NOMO-1 treated with DMSO at 0.1 percent for 48 hours (cell line): ENCODE results near the gene ALX3.
"Not testable (repeated sequence)": the region's sequence is repeated elsewhere in the genome, so short reads cannot be mapped to it uniquely, and the experiment has no call there.

Experiments
- DNase-seq: peaks from one replicate; lab custom pipeline; 2025; ENCODE audit not compliant: unreplicated experiment; lab: John Stamatoyannopoulos, UW

ALX3 gene

DNA sequence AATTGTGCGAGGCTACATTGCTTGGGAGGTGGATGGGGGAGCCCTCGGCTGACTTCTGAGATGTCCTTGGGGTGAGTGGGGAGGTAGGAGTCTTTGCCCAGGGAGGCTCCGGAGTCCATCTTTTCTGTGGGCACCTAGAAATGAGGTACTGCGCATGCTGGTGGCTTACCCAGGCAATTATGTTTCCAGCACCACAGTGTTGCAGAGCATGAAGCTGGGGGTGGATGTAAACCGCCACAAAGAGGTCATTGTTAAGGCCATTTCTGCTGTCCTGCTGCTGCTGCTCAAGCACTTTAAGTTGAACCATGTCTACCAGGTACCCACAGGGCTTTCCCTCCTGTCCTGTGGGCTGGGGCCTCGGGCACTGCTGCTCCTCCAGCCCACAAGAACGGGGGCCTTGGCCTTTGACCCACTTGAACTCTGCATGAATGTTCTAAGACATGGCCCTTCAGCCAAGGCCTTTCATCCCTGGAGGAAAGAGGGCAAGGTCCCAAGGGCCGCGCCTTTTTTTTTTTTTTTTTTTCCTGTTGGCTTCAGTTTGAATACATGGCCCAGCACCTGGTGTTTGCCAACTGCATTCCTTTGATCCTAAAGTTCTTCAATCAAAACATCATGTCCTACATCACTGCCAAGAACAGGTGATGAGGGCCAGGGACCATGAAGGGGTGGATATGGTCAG, 21.4 kb downstream of the ALX3 start:
- DNase-seq: no peak

DNA sequence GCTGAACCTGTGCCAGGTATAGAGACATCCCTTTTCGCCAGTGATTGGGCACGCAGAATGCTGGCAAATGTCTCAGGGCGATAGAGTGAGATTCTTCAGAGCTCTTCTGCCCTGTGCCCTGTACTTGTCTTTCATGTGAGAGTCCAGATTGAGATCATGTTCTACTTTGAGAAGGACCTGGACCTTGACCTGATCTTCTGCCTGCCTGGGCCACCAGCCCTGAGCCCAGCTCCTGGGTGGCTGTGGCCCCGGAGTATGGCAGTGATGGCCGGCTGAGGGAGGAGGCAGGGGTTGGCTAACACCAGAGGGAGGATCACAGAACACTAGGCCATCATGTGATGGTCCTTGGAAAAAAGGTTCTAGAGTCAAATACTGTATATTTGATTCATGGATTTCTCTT, 22.2 kb downstream of the ALX3 start:
- no peak for DNase-seq

DNA sequence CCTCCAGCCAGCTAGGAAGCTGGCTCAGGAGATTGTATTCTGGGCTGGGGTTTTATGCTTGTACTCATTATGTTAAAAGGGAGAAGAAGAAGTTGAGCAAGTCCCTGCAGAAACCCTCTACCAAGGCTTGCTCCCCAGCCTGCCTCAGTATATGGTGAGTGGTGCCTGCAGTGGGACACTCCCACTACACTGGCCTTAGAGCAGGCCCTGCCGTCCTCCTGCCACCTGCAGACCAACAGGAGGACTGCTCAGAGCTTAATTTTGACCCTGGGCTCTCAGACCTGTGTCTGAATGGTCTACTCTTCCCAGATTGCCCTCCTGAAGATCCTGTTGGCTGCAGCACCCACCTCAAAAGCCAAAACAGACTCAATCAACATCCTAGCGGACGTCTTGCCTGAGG, 23.0 kb downstream of the ALX3 start:
- DNase-seq: no peak

DNA sequence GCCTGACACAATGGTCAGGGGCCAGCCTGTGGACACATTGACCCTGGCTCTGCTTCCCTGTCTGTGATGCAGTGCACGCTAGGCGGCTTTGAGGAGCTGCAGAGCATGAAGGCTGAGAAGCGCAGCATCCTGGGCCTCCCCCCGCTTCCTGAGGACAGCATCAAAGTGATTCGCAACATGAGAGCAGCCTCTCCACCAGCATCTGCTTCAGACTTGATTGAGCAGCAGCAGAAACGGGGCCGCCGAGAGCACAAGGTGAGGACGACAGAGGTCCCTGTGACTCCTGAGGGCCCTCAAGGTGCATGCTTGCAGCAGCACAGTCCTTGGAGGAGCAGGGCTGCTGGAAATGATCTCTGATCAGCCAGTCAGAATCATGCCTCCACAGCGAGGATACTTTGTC, 27.5 kb downstream of the ALX3 start:
- DNase-seq: no peak

DNA sequence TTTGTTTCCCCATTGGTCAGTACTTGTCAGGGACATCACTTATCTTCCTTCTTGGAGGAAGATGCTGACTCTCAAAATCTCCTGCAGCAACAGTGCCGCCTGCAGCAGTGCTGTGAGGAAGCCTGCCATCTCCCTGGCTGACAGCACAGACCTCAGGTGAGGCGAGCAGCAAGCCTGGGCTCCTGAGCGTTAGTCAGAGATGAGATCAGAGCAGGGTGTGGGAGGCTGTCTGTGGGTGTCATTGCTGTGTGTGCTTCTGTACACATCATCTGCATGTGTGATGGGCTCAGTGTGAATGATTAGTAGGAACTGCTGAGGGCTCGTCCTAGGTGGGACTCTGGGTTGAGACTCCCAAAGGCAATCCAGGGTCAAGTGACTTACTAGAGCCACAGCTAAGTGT, 29.9 kb downstream of the ALX3 start:
- no peak for DNase-seq

DNA sequence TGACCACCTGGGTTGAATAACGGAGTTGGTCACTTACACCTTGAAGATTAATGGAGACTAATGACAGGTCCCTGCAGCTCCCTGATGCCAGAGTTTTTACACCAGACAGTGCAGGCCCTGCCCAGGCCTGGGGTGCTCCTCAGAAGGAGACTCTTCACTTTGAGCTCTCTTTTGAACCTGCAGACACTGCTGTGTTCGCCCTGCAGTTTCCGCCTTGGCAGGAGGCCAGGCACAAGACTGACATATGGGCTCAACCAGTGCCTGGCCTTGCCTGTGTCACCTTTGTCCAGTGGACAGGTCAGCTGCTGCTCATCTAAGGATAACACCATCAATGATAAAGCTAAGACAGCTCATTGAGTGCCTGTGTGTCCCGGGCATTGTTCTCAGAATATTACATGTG, 30.8 kb downstream of the ALX3 start:
- DNase-seq: no peak

DNA sequence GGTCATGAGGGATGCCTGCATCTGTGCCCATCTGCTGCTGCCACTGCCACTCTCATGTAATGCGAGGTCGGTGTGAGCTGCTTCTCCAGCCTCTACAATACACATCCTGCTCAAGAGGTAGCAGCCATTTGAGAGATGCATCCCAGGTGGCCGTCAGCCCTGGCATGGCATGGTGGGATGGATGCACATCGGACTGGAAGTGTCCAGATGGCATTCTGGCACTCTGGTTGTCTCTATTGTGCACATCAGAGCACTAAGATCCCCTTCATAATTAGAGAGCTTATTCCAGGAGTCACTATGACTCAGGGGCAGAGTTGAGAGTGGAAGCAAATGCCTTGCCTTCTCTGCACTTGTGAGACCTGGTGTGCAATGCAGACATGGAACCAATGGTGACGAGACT, 32.2 kb downstream of the ALX3 start:
- no peak for DNase-seq

DNA sequence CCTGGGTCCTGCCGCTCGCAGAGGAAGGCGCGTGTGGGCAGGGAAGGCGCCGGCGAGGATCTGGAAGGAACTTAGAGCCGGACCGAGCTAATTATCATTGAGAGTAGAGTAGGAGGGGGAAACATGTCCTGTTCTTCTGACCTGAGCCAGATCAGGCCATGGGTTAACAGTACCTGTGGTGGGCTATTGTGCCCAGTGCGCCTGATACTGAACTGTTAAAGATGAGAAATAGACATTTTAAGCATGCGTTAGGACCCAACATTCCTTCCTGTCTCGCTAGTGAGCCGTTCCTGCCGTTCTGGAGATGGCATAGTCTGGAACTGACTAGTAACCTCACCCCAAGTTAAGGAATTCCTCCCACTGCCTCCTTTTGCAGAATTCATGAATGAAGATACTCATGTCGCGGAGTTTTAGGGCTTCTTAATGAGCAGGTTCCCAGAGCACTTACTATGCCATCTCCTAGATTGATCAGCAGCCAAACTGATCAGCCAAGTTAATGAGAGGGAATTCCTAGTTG, 35.2 kb downstream of the ALX3 start:
- DNase-seq: peak; percentile 35

DNA sequence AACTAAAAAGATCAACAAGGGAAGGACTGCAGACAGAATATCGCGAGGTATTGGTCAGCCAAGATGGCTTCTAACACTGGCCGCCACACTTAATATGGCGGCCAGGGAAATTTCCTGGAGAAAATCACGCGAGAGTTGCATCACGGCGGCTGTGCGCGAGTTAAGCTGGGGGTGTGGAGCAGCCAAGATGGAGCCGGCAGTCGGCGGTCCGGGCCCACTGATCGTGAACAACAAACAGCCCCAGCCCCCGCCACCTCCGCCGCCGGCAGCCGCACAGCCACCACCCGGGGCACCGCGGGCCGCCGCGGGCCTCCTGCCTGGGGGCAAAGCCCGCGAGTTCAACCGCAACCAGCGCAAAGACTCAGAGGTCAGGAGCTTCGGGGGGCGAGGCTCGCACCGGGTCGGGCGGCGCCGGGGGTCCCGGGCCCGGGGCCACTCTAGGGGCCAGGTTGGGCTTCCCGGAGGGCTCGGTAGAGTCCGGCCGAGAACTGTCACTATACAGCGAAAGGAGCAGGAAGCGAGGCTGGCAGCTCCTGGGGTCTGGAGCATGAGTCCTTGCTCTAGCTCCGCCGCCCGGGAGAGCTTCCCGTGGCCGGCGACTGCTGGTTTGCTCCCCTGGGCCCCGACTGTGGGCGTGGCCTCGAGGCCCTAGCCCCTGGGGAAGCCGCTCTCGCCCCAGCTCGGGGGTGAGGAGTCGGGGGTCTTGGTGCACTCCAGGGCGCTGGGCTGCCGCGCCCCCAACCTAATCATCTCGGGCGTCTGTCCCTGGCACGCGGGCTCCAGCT, 35.8 kb downstream of the ALX3 start, which contains the start of gene STRIP1:
Gene STRIP1 (plus strand): TSS at position 174 of the 785 bp plus-strand sequence. CDS start 14 bp downstream, at position 188.
- DNase-seq: peak; percentile 98

DNA sequence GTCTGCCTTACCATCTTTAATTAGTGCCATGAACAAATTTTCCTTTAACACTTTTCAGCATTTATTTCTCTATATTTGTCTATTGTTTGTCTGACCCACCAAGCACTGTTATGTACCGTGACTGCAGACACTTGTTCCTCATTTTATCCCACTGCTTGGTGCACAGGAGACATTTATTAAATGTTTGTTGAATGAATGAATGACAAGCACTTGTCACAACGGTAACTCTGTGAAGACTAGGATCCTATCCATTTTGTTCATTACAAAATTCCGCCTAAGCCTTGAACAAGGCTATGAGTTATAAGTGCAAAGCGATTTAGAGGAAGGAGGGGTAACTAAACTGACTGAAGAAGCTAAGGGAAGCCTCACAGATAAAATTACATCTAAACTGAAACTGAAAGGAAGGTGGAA, 36.4 kb downstream of the ALX3 start:
- DNase-seq: no peak

DNA sequence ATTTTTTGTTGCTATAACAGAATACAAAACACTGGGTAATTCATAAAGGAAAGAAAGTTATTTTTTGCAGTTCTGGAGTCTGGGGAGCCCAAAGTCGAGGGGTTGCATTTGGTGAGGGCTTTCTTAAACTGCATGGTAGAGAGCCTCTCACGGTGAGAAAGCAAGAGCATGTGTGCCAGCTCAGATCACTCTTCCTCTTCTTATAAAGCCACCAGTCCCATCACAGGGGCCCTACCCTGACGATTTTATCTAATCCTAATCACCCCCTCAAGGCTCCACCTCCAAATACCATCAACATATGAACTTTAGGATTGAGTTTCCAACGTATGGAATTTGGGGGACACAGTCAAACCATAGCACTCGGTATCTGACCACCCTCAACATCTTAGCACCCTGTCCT, 37.1 kb downstream of the ALX3 start:
- no peak for DNase-seq

DNA sequence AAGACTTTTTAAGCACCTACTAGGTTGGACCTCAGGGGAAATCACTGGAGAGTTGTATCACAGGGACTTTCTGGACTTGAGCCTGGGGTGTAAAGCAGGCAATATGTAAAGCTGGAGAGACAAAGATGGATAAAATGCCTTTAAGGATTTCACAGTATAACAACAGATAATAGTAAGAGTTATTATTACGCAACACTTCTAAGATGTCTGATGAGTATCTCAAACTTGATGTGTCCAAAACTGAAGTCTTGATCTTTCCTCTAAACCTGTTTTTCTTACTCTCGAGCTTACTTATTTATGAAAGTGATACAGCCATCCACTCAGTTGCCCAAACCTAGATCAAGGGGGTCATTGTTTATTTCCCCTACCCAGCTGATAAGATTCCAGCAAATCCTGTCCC, 38.1 kb downstream of the ALX3 start:
- no peak for DNase-seq

DNA sequence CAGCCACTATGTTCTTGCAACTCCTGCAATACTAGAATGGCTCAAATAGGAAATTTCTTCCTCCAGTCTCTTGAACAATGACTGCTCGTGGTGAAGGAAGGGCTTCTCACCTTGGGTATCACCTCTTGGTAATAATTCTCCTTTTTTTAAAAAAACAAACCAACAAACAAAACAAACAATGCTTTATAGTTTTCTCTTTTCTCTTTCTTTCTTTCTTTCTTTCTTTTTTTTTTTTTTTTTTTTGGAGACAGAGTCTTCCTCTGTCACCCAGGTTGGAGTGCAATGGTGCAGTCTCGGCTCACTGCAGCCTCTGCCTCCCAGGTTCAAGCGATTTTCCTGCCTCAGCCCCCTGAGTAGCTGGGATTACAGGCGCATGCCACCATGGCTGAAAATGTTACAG, 39.8 kb downstream of the ALX3 start:
- not testable (repeated sequence) for DNase-seq

DNA sequence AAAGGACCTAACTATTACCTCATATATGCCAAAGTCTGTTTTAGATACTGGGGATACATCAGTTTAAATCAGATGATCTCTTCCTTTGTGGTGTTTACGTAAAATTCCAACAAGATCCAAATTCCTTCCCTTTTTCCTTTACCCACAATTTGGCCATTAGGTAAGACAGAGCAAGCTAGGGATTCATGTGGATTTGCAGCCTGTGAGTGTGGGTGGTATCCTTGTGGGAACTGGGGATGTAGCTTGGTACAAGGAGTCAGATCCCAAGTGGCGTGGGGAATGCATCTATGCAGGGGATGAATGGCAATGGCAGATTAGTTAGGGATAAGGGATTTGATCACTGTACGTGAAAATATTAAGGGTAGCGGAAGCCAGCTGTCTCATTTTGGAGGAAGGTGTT, 45.9 kb downstream of the ALX3 start:
- no peak for DNase-seq

DNA sequence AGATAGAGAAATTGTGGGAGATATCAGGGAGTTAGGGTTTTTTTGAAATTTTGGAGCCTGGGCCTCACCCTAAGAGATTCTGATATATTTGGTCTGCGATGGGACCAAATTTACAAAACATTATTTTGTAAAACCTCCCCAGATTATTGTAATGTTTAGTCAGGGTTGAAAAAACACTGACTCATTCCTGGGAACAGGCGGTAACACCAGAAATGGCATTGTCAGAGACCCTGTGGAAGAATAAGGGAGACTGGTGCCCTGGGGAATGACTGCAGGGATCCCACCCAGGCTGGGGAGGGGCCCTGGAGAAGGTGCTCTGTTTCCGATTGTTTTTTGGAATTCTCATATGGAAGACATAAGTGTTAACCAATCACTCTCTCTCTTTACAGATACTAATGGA, 49.2 kb downstream of the ALX3 start:
- no peak for DNase-seq

DNA sequence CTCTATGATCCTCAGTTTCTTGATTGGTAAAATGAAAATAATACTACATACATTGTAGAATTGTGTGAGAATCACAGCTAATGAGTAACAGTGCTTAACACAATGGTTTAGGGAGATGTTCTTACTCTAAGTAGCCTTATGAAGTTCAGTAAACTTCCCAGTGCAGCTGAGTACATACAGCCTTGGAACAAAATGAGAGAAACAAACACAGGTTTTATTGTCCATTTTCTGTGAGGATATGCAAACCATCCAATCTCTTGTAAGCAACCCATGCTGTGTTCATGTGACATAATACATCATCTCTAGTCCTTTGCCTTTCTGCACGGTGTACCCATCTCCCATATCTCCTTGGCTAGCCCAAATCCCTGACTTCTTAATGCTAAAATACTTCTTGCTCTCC, 50.7 kb downstream of the ALX3 start:
- no peak for DNase-seq

DNA sequence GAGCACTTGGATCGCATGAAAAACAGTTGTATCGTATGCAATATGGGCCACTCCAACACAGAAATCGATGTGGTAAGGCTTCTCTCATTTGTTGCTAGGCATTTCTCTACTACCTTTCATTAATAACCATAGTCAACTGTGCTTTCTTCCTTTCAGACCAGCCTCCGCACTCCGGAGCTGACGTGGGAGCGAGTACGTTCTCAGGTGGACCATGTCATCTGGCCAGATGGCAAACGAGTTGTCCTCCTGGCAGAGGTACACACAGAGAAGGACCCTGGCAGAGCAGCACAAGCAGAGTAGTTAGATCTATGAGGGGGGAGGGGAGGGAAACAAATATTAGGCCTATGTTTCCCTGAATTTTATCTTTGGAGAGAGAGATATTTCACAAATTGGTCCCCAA, 52.1 kb downstream of the ALX3 start:
- DNase-seq: no peak

DNA sequence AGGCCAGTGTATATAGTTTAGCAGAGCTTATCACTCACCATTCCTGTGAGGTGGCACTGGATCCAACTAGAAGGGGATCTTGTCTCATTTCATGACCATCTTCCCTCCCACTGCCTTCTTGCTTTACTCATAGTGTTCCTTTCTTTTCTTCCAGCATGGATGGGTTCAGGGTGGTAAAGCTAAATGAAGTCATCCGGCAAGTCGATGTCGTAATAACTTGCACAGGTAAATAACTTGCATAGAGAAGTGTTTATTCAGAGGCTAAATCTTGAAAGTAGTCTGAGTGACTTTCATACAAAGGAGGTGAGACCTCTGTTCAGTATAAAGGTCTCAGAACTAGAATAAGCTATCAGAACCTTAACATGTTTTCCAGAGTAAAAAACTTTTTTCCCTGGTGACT, 52.7 kb downstream of the ALX3 start:
- DNase-seq: no peak

DNA sequence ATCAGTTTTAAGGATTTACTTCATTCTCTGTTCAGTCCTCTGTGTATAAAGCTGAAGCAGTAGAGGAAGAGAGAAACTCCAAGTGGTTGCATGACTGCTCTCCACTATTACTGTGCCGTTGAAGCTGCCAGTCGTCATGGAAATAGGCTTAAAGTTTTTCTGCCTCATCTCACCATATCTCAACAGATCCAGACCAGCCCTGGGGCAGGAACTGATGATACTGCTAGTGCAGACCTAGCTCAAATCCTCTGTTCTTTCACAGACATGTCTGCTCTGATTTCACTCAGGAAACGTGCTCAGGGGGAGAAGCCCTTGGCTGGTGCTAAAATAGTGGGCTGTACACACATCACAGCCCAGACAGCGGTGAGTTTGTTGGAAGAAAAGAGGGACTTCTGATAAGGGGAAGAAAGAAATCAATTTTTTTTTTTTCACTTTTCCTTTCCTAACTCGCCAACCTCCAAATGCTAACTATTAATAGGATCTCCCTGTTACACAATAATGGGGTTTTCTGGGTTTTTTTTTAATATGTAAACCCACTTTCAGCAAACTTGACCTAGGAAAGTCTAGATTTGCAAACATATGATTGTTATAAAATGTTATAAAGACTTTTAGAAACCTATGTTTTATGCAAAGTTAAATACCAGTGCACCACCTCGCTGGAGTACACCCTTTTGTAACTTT, 58.2 kb downstream of the ALX3 start:
- peak; percentile 51 for DNase-seq

DNA sequence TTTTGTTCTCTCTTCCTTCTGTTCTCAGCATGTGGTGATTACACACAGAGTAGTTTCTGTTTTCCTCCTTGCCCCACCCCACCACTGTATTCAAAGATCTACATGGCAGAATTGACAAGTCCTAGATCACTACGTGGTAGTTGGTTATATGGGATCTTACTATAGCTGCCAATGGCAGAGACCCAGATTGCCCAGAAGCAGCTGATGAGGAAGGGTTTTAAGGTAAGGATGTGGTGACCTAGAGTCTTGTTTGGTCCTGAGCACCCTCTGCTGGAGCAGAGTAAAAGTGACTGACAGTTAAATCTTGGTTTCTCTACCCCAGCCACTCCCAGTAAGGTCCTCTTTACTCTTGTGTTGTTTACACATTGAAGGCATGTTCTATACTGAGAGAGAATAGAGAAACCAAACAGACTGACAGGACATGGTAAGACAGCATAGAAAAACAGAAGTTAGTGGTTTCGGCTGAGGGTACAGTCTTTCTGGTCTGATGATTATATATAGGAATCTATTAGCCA, 58.9 kb downstream of the ALX3 start:
- DNase-seq: peak; percentile 90
